IPS-NIHi7 (cell line): Measurements from ENCODE around the gene FXYD2.

Experiments
- DNase-seq: peaks from one replicate; pipeline ENCODE4 v3.0.0; 2012; ENCODE audit warnings: mixed read lengths; ENCODE audit errors: extremely low spot score

Gene FXYD2

DNA sequence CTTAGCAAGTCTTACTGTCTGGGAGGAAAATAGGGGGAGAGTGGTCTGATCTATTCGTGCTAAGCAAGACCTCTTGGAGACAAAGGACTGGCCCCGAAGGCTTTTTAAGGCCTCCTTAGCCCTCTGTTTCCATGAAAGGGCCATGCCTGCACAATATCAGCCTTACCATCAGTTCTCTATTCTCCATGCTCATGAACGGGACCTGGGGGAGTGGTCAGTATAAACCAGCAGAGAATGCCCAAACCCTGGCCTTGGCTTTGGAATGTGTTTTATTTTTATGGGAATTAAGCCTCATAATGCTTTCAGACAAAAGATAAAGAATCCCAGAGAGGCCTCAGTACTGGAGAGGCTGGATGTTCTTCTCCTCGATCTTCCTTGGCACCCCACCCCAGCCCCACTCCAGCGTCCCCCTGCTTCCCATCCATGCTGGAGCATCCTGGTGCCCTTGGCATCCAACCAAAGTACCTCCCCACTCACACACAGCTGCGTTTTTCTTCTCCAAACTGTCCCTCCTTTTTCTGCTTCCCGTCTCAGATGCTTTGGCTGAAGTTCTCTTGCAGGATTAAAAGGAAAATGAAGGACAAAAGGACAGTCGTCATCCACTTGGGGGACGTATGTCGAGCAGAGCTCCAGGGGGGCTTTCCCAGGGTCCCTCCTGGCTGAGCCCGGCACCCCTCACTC is 33.3 kb upstream of the FXYD2 start:
- no peak for DNase-seq

DNA sequence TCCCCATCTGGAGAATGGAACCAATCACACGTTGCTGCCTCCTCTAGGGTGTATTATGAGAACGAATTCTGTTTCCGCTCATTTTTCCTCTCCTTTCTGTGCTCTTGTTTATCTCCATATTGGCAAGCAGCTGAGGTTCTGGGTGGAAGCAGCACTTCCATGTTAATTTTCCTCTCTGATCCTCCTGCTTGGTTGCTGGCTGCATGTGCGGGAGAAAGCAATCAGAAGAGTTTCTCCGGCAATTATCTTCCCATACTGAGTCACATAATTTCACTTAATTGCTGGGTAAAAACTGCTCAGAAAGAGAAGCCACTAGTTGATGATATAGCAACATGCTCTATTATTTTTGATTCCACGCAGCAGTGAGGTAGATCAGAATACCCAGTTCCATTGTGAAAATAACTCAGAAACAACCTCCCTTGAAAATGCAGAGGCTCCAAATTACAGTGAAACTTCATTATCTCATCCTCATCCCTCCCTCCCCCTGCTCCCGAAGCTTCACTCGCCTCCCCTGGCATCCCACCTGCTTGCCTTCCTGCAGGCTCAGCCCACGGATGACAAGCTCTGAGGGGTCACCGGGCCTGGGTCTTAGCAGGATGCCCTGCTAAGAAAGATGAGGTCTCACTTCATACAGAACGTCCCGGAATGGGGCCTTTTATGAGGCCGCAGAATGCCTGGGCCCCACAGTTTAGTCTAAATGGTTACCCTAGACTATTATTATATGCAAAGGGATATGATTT is 31.5 kb upstream of the FXYD2 start:
- DNase-seq: no peak

DNA sequence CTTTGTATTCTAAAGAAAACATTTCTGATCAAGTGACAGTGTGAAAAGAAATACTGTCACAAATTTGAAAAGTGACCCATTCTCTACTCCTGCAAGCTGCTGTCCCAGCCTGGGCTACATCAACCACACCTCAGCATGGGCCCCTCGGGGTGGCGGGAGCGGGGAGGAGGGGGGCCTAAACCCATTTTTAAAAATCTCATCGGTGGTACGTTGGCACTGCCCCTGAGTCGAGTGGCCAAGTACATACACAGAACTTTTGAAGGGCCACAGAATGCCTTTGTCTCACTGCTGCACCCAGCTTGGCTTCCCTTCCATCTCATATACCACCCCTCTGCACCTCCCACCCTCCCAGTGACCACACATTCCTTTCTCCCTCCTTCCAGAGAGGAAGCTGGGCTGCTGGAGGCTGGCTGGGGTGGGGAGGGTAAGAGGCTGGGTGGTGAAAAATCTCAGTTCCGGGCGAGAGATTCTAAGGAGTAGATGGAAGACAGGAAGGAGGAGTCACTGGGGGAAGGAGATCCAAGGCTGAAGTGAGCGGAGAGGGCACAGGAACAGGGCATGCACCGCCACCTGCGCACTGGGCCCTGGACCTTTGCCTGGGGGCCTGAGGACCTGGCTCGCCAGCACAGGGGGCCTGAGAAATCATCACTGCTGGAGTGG is 30.8 kb upstream of the FXYD2 start:
- no peak for DNase-seq

DNA sequence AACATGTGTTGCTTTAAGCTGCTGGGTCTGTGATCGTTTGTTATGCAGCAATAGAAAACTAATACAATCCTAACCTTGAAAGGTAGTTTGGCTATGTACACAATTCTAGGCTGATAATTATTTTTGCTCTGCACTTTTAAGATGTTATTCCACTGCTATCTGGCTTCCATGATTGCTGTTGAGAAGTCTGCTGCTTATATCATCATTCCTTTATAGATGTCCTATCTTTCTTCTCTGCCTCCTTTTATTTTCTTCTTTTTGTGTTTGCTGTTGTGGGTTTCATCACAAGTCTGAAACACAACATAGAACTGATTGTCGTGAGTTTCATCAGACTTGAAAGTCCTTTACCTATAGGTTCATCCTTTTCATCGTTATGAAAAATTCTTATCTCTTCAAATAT is 27.8 kb upstream of the FXYD2 start:
- no peak for DNase-seq

DNA sequence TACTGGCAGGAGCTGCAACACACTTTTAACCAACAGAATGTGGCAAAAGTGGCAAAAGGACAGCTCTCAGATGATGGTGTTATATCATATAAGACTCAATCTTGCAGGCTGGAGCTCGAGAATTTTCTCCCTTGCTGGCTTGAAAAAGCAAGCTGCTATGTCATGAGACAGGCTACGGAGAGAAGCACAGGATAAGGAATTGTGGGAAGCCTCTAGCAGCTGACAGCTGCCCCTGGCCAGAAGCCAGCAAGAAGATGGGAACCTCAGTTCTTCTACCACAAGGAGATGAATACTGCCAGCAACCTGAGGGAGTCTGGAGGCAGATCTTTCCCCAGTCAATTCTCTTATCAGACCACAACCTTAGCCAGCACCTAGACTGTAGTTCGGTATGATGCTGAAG is 27.3 kb upstream of the FXYD2 start:
- DNase-seq: no peak

DNA sequence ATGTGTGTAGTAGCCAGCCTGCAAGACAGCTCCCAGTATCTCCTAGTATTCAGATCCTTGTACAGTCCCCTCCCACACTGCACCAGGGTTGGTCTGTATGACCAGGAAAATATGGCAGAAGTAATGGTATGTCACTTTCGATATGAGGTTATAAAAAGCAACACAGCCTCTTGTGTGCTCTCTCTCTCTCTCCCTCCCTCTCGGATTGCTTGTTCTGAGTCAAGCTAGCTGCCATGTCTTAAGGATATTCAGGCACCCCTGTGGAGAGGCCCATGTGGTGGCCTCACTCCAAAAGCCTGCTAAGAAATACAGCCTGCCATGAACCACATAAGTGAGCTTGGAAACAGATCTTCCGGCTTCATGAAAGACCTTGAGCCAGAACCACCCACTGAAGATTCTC is 26.6 kb upstream of the FXYD2 start:
- no peak for DNase-seq

DNA sequence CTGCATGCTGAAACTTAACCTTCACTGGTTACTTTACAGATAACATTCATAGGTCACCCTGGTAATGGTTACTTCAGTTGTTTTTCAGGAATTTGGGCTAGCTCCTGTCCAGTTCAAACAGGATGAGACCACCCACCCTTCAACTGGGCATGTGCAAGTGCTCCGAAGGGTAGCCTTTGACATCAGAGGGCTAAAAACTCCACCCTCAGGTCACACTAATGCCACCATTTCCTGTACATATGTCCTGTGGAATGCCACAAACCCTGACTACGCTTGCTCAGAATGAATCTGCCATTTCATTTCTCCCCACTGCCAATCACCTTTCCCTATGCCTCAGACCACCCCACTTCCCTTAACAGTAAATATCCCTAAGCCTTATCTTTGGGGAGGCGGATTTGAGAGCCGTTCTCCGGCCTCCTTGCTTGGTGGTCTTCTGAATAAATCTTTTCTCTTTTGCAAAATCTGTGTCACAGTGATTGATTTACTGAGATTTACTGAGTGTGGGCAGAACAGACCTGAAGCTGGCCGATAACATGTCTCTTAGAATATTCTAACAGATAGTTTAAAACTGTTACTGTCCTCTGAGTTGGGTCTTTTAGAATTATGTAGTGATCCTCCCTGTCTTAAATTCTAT is 25.4 kb upstream of the FXYD2 start:
- DNase-seq: no peak

DNA sequence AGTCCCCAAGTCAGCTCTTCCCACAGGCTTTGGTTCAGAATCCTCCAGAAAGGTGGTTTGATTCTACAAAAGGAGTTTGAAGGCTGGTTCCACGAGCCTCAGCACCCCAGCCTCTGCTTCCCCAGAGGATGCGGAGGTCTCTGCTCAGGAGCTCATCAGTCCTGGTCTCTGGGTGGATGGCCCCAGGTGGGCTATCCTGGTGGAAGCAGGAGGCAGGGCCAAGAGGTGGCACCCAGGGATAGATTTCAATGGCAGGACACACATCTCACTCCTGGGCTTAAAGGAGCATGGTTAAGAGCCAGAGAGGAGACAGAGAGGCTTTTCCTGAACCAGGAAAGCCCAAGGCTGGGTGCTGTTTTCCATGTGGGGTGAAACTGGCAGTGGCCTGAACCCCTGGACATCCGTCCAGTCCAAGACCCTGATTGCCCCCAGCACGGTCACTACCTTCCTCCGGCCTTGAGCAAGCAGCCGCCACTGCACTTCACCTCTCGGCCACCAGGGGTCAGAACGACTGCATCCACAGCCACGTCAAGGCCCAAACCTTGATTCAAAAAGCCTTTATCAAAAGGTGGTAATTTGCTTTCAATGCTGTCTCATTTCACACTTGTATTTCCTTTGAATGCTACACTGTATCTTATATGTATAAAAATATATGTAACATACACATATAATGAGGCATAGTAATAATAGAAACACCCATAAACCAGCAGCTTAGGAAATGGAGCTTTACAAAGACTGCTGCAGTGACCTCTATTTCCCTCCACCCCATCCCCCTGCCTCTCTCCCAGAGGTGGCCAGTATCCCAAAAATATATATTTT is 19.3 kb upstream of the FXYD2 start:
- peak; percentile 69 for DNase-seq

DNA sequence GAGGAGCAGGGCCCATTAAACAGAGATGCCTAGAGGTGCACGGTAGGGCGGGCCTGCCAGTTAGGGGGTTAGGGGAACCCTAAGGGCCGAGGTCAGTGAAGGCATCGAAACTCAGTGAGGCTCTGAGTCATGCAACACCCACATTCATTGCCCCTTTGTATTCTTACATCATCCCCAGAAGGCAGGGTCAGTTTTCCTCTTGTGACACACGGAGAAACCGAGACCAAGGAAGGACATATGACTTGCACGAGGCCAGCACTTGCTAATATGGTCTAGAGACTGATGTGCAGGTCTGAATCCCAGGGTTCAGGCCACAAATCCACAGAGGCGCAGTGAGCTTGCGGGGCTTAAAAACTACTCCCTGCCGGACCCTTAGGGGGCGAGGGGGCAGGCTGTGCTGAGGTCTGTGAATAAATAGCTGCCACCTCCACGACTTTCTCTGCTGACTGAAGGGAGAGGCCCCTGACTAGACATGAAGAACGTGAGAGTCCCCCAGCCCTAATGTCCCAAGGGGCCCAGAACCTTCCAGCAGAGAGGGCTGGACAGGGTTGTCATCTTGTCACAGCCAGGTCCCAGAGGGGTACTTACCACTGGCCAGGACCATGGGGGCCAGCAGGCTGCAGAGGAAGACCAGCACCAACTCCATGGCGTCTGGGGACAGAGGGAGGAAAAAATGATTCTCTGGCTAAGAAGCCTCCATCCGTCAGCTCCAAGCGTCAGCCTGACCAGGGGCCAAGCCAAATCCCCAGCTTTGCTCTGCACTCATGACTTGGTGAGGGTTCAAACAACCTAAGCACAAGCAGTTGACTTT is 17.8 kb upstream of the FXYD2 start:
- no peak for DNase-seq

DNA sequence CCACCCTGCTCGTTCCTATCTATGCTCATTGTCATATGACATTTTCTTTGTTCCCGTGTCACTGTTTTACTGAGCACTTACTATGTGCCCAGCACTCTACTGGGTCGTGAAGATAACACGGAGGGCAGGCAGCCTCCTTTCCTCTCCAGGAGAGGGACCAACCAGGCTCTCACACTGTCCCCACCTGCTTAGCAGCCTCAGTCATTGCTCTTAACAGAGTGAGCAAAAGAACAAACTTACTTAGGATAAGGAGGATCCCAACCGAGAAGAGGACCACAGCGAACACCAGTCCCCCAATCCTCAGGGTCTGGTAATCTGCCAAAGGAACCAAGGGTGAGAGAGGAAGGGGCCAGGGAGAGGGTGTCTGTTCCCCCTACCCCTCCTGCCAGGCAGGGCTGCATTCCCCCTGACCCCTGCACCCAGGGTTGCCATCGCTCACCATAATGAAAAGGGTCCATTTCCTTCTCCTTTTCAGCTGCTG is 17.0 kb upstream of the FXYD2 start:
- no peak for DNase-seq

DNA sequence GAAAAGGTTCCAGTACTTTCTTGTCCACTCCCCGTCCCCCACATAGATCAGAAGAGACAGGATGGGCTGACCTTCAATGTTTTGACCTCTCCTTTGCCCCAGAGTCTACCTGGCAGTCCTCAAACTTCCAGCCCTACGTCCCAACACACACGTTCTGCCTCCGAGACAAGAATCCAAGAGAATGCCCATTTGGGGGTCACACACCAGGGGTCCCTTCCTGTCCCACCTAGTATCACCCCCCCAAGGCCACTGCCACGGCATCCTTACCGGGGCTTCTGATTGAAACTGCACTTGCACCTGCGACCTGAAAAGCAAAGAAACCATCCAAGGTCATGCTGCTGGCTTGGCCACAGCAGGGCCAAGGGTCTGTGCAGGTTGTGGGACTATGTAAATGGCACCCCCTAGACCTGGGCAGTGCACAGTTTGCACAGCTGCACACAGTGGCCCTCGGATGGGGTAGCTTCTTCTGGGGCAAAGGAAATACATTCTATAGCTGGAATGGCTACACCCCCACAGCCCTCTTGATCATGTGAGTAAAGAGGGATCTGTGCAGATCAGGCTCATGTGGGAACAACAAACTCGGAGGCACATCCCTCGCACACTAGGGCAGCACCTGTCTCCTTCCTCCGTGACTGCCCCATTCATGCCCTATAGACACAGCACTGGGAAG is 16.5 kb upstream of the FXYD2 start:
- no peak for DNase-seq

DNA sequence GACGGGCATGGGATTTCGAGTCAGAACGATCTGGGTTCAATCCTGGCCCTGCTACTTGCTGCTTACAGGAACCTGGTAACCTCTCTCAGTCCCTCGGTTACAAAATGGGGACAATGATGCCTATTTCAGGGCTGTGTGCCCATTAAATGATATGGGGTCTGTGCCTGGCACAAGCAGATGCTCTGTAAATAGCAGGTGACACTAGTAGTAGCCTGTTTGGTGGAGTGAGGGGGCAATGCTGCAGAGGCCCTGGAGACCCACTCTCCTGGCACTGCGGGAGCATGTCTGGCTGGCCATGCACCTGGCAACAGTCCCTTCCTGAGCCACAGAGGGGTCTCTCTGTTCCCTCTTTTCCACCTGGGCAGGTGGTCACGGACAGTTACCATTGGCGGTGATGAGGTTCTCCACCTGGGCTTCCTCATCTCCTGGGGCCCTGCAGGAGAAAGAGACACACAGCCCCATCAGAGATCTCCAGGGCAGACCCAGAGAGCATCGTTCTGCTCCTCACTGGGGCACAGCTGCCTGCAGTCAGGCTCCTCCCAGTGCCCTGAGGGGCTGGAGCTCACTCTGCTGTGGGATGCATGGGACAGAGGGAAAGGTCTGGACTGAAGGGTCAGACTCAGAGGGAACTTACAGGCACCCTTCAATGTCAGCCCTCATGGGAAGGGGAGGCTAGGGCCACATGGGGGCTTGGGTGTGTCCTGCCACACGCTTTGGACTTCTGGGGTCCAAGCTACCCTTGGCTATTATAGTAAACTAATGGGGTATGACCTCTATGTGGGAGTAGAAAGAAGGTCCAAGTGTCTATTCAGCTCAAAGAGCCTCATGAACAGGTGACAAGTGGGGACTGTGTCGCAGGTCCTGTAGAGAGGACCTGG is 15.6 kb upstream of the FXYD2 start:
- DNase-seq: no peak

DNA sequence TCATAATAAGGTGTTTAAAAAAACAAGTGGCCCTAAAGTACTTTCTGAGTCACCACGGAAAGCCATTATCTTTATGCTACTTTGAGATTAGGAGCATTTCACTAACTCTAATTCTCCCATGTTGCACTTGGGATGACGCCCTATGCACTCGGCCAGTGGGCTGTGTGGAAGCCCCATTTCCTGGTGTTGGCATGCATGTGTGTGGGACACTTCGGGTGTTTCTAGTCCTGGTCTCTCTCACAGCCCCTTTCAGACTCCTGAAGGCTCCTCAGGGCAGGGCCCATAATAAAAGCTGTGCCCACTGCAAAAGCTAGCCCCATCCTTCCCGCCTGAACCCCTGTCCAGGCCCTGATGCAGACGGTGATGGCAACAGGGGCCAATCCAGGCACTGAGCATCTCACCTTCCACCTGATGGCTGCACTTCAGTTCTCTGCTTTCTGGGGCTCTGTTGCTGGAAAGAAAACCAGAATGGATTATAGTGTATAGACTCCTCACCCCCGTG is 14.9 kb upstream of the FXYD2 start:
- DNase-seq: no peak

DNA sequence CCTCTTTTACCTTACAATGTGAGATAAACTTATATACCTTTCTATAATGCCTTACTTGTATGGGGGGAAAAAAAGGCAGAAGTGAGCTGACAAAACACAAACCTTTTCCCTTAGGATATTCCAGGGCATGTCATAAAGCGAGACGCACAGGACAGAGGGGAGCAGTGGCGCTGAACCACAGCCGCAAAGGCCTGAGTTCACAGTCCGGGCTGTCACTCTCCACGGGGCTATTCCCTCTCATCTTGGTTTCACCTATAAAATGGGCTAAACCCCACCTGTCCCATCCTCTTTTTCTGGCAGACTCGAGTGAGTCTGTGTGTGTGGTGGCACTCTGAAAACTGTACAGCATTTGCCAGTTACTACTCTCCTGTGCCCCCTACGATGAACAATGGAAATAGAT is 14.4 kb upstream of the FXYD2 start:
- no peak for DNase-seq

DNA sequence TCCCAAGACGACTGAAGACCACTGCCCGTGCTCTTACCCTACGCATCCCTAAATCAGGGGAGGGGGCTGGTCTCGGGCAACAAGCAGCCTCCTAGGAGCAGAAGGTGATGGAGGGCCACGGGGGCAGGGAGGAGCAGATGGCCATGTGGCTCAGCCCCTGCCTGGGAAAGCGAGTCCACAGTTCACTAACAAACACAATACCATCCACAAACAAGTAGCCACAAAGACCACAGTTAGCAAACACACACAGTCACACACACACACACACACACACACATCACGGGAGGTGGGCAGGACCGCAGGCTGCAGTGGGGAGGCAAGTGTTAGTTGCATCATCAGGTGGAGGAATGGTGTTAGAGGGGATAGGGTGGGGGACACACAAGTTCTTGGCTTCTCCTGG is 13.2 kb upstream of the FXYD2 start:
- no peak for DNase-seq

DNA sequence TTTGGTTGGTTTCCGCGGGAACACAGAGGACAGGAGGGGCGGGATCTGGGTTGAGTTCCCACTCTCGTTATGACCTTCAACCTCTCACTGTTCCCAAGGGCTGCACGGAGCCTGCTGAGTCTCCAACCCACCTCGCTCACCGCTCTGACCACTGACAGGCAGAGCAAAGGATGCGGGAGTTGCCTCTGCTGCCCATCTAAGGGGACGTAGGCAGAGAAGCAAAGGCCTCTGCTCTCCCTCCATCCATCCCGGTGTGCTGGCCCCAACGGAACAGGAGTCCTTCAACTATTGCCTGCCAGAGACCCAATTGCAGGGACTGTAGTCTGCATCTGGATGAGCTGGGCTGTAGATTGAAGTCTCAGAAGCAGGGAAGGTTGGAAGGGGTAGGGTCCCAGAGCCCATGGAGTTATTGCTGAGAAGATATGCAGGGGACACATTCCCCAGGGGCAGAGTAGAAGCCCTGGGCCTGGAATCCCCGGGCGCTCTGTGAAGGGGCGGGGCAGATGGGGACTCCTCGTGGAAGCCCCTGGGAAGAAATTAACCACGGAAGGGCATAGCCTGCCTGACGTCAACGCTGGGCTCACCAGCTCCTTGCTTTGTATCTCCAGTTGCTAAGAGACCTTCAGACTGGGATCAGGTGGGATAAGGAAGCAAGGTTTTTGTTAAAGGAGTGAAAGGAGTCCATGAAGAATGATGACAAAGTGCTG is 12.7 kb upstream of the FXYD2 start:
- DNase-seq: no peak

DNA sequence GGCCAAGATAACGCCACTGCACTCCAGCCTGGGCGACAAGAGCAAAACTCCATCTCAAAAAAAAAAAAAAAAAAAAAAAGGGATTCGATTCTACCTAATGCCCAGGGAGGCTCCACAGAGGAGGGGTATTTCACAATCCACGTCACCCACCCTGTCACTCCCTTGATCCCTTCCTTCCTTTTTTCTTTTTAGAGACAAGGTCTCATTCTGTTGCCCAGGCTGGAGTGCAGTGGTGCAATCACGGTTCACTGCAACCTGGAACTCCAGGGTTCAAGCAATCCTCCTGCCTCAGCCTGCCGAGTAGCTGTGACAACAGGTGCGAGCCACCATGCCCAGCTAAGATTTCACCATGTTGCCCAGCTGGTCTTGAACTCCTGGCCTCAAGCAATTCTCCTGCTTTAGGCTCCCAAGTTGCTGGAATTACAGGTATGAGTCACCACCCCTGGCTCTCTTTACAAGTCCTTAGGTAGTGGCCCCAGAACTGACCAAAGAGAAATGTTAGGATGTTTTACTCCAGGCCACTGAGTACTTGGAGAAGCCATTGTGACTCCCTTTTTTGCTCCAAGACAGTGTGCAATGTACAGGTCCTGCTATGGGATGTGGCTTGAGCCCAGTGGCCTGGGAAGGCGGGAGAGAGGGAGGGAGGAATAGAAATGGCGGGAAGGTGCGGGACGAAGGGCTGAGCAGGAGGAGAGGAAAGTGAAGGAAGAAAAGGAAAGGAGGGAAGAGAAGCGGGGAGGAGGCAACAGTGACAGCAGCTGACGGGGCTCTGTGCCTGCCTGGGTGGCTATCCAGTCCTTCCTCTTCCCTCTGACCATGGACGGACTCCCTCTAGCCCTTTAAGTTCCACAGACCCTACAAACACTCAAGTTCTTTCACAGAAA is 11.8 kb upstream of the FXYD2 start:
- no peak for DNase-seq
